H9 (cell line): Measurements from ENCODE around the gene ELOA2. TPM values are rescaled to one million over a fixed set of nuclear protein-coding genes. Genes with fewer than 3 reads are reported as not detected.
"Not testable (repeated sequence)": the region's sequence is repeated elsewhere in the genome, so short reads cannot be mapped to it uniquely, and the experiment has no call there.

ENCODE experiments used
- DNase-seq: peaks from one replicate; pipeline ENCODE4 v3.0.0-alpha.2; 2017
- H2AFZ ChIP-seq: one replicate; pipeline ENCODE4 v1.6.1; 2013; ENCODE audit warnings: mild to moderate bottlenecking, low read length, control low read depth, moderate library complexity
- H2AK5ac ChIP-seq: 2 replicates; pipeline ENCODE4 v1.6.1; 2013; ENCODE audit warnings: low read length, control low read depth, mixed read lengths; ENCODE audit not compliant: insufficient read length
- H2BK120ac ChIP-seq: one replicate; pipeline ENCODE4 v1.6.1; 2013; ENCODE audit warnings: low read depth, mild to moderate bottlenecking, low read length, control low read depth, inconsistent platforms; ENCODE audit not compliant: poor library complexity, severe bottlenecking
- H2BK12ac ChIP-seq: 2 replicates; pipeline ENCODE4 v1.6.1; 2013; ENCODE audit warnings: low read length, control low read depth, mixed read lengths, low read depth; ENCODE audit not compliant: insufficient read length
- H2BK15ac ChIP-seq: 2 replicates; pipeline ENCODE4 v1.6.1; 2013; ENCODE audit warnings: low read depth, low read length, control low read depth
- H2BK20ac ChIP-seq: one replicate; pipeline ENCODE4 v1.6.1; 2013; ENCODE audit warnings: low read depth, mild to moderate bottlenecking, low read length, control low read depth, inconsistent platforms; ENCODE audit not compliant: poor library complexity, severe bottlenecking
- H2BK5ac ChIP-seq: 2 replicates; pipeline ENCODE4 v1.6.1; 2013; ENCODE audit warnings: low read length, control low read depth, mixed read lengths; ENCODE audit not compliant: insufficient read length
- H3K14ac ChIP-seq: 2 replicates; pipeline ENCODE4 v1.6.1; 2013; ENCODE audit warnings: low read length, control low read depth; ENCODE audit not compliant: insufficient read depth
- H3K18ac ChIP-seq: 2 replicates; pipeline ENCODE4 v1.6.1; 2013; ENCODE audit warnings: low read depth, mild to moderate bottlenecking, mixed read lengths, low read length, control low read depth; ENCODE audit not compliant: insufficient read length
- H3K23ac ChIP-seq: 2 replicates; pipeline ENCODE4 v1.6.1; 2013; ENCODE audit warnings: low read length, control low read depth, mixed read lengths, low read depth; ENCODE audit not compliant: insufficient read length
- H3K23me2 ChIP-seq: 2 replicates; pipeline ENCODE4 v1.6.1; 2013; ENCODE audit warnings: low read depth, mild to moderate bottlenecking, mixed read lengths, low read length, control low read depth; ENCODE audit not compliant: insufficient read length, poor library complexity, severe bottlenecking
- H3K27ac ChIP-seq: 2 replicates; pipeline ENCODE4 v1.5.1; 2013; ENCODE audit warnings: low read length, control low read depth, mixed read lengths, low read depth; ENCODE audit not compliant: insufficient read length
- H3K27me3 ChIP-seq: 2 replicates; pipeline ENCODE4 v1.6.1; 2013; ENCODE audit warnings: low read length, control low read depth, inconsistent platforms; ENCODE audit not compliant: insufficient read depth
- H3K4ac ChIP-seq: 2 replicates; pipeline ENCODE4 v1.6.1; 2013; ENCODE audit warnings: low read depth, mild to moderate bottlenecking, control low read depth, inconsistent platforms, low read length, moderate library complexity
- H3K4me1 ChIP-seq: 2 replicates; pipeline ENCODE4 v1.6.1; 2013; ENCODE audit warnings: low read length, control low read depth, inconsistent platforms; ENCODE audit not compliant: insufficient read depth
- H3K4me2 ChIP-seq: 2 replicates; pipeline ENCODE4 v1.6.1; 2013; ENCODE audit warnings: low read length, control low read depth, mixed read lengths; ENCODE audit not compliant: insufficient read length, insufficient read depth
- H3K56ac ChIP-seq: 2 replicates; pipeline ENCODE4 v1.6.1; 2013; ENCODE audit warnings: low read depth, mild to moderate bottlenecking, mixed read lengths, low read length, control low read depth; ENCODE audit not compliant: insufficient read length
- H3K79me1 ChIP-seq: 2 replicates; pipeline ENCODE4 v1.6.1; 2013; ENCODE audit warnings: low read depth, mild to moderate bottlenecking, moderate library complexity, low read length, control low read depth, inconsistent platforms; ENCODE audit not compliant: insufficient read depth, poor library complexity, severe bottlenecking
- H3K79me2 ChIP-seq: 2 replicates; pipeline ENCODE4 v1.6.1; 2013; ENCODE audit warnings: low read length, control low read depth, inconsistent platforms; ENCODE audit not compliant: insufficient read depth
- H3K9ac ChIP-seq: 2 replicates; pipeline ENCODE4 v1.6.1; 2013; ENCODE audit warnings: low read length, control low read depth, mixed read lengths; ENCODE audit not compliant: insufficient read length; ENCODE audit errors: extremely low read depth
- H3K9me3 ChIP-seq: one replicate; pipeline ENCODE4 v1.6.1; 2013; ENCODE audit warnings: low read depth, low read length, inconsistent platforms; ENCODE audit not compliant: control insufficient read depth
- H3T11ph ChIP-seq: one replicate; pipeline ENCODE4 v1.6.1; 2013; ENCODE audit warnings: mild to moderate bottlenecking, low read length, control low read depth, inconsistent platforms
- H4K20me1 ChIP-seq: one replicate; pipeline ENCODE4 v1.6.1; 2013; ENCODE audit not compliant: control insufficient read depth, insufficient read length, insufficient read depth
- H4K5ac ChIP-seq: 2 replicates; pipeline ENCODE4 v1.6.1; 2013; ENCODE audit warnings: low read depth, mild to moderate bottlenecking, mixed read lengths, low read length, control low read depth; ENCODE audit not compliant: insufficient read length
- H4K8ac ChIP-seq: replicated peaks from 2 replicates; pipeline ENCODE4 v1.6.1; 2013; ENCODE audit warnings: low read length, control low read depth, mixed read lengths, low read depth; ENCODE audit not compliant: insufficient read length
- H4K91ac ChIP-seq: 2 replicates; pipeline ENCODE4 v1.6.1; 2013; ENCODE audit warnings: low read depth, mild to moderate bottlenecking, moderate library complexity, mixed read lengths, low read length, control low read depth; ENCODE audit not compliant: insufficient read length
- H3K27ac Mint-ChIP-seq, 3 experiments: 2 replicates in 2 of 3; 3 replicates in 1 of 3; pipeline ENCODE4 v1.8.0; 2020 to 2021; ENCODE audit warnings: mixed read lengths in 3 of 3, mild to moderate bottlenecking in 1 of 3, moderate library complexity in 1 of 3
- H3K27me3 Mint-ChIP-seq: 2 replicates; pipeline ENCODE4 v1.8.0; 2021; ENCODE audit warnings: low read depth, mild to moderate bottlenecking, moderate library complexity, mixed read lengths
- H3K36me3 Mint-ChIP-seq, 3 experiments: 2 replicates in 2 of 3; 3 replicates in 1 of 3; pipeline ENCODE4 v1.8.0; 2020 to 2021; ENCODE audit warnings: low read depth in 3 of 3, mixed read lengths in 3 of 3; ENCODE audit not compliant: insufficient read depth in 1 of 3
- H3K4me1 Mint-ChIP-seq, 2 experiments: 2 replicates each; pipeline ENCODE4 v1.8.0; 2020; ENCODE audit warnings: mixed read lengths in 2 of 2
- H3K4me3 Mint-ChIP-seq, 2 experiments: 2 replicates in 1 of 2; 3 replicates in 1 of 2; pipeline ENCODE4 v1.8.0; 2020 to 2021; ENCODE audit warnings: mild to moderate bottlenecking in 2 of 2, mixed read lengths in 2 of 2, moderate library complexity in 1 of 2
- H3K9me3 Mint-ChIP-seq, 2 experiments: 2 replicates in 1 of 2; 3 replicates in 1 of 2; pipeline ENCODE4 v1.8.0; 2020; ENCODE audit warnings: mild to moderate bottlenecking in 2 of 2, mixed read lengths in 2 of 2, moderate library complexity in 1 of 2
- WGBS: extraction: QIAGEN DNeasy Blood & Tissue Kit; methylation state at CpG from one replicate; pipeline ENCODE4 v1.1.7; 2013; ENCODE audit warnings: missing lambda C conversion rate, low lambda C conversion rate, mixed read lengths; ENCODE audit not compliant: insufficient read length; ENCODE audit errors: extremely low coverage; 5-methylcytosine and 5-hydroxymethylcytosine counted together
- total RNA-seq: library from RNA; stranded (reverse); gene quantifications from 2 replicates; pipeline ENCODE4 v1.2.1, GENCODE V29; 2021

The ELOA2 gene
- total RNA-seq, 1 experiment from 2014 or later = not detected

- not testable (repeated sequence) for H3K23ac ChIP-seq, H3K9me3 Mint-ChIP-seq, H3K9ac ChIP-seq, H3K36me3 Mint-ChIP-seq, H3K4me1 Mint-ChIP-seq, H3K56ac ChIP-seq, H3K14ac ChIP-seq, H3K27me3 ChIP-seq, H3K4ac ChIP-seq, H2AK5ac ChIP-seq, H2BK120ac ChIP-seq, H3K23me2 ChIP-seq, H3K18ac ChIP-seq, H2AFZ ChIP-seq, H3K4me1 ChIP-seq, H3K9me3 ChIP-seq, H3T11ph ChIP-seq, H2BK12ac ChIP-seq, H4K5ac ChIP-seq, H4K8ac ChIP-seq, H3K4me3 Mint-ChIP-seq, H3K27ac Mint-ChIP-seq, H4K91ac ChIP-seq, DNase-seq, H3K27ac ChIP-seq, H2BK5ac ChIP-seq, H3K79me2 ChIP-seq, H3K27me3 Mint-ChIP-seq, H3K4me2 ChIP-seq, H2BK20ac ChIP-seq, H3K79me1 ChIP-seq, H2BK15ac ChIP-seq, H4K20me1 ChIP-seq
- WGBS = no CpG with 5 or more reads among the region's 29 CpGs
Observed at GRCh38 chr18:47022821-47023220, 12.6 kb downstream of the ELOA2 start.

GRCh38 chr18:47020757-47021156 is 14.7 kb downstream of the ELOA2 start:
- H3K36me3 Mint-ChIP-seq, H3K27ac ChIP-seq, H3K56ac ChIP-seq, H4K20me1 ChIP-seq, H2BK5ac ChIP-seq, H3K9me3 Mint-ChIP-seq, H3K4me3 Mint-ChIP-seq, H2AFZ ChIP-seq, H3K9ac ChIP-seq, H3K79me1 ChIP-seq, H3T11ph ChIP-seq, H3K4me1 ChIP-seq, H2BK120ac ChIP-seq, H3K18ac ChIP-seq, H3K27me3 ChIP-seq, H4K8ac ChIP-seq, H3K4ac ChIP-seq, H2BK15ac ChIP-seq, H4K5ac ChIP-seq, H2BK12ac ChIP-seq, H2BK20ac ChIP-seq, H3K27me3 Mint-ChIP-seq, H3K79me2 ChIP-seq, DNase-seq, H3K23me2 ChIP-seq, H3K27ac Mint-ChIP-seq, H4K91ac ChIP-seq, H3K9me3 ChIP-seq, H3K4me1 Mint-ChIP-seq, H3K4me2 ChIP-seq, H2AK5ac ChIP-seq, H3K14ac ChIP-seq, H3K23ac ChIP-seq: not testable (repeated sequence)
- no CpG with 5 or more reads among the region's 19 CpGs for WGBS
